PC-3 (cell line): ENCODE results near the gene WDR11. TPM values are rescaled to one million over a fixed set of nuclear protein-coding genes. Genes with fewer than 3 reads are reported as not detected.

Source experiments
- ATAC-seq: fragments of 200-7000 bp; cut with Tn5 transposase; 2 replicates; pipeline ENCODE4 v1.9.1; 2020; ENCODE audit warnings: mild to moderate bottlenecking, moderate library complexity
- BruUV-seq: library from RNA; stranded (reverse); fragments of 400-500 nt; replicated peaks from 2 replicates; lab custom pipeline; 2021; lab: Mats Ljungman, UMichigan
- CTCF ChIA-PET: fragments of 300-600 bp; sonication (Branson Sonifier 250); formaldehyde crosslinking; loops from one replicate; lab custom pipeline; 2022; ENCODE audit warnings: antibody characterized with exemption; lab: Charles Lee
- POLR2A ChIA-PET: fragments of 300-600 bp; sonication (Branson Sonifier 250); formaldehyde crosslinking; loops from one replicate; lab custom pipeline; 2022; ENCODE audit warnings: antibody characterized with exemption; ENCODE audit not compliant: unreplicated experiment; lab: Charles Lee
- DNase-seq: peaks from one replicate; pipeline ENCODE4 v3.0.0-alpha.2; 2015
- H2AFZ ChIP-seq: fragments of 300-600 bp; sonication (generic); 2 replicates; pipeline ENCODE4 v1.6.0; 2016; ENCODE audit warnings: antibody characterized with exemption, low read length
- H3F3A ChIP-seq: fragments of 300-600 bp; sonication (generic); one replicate; pipeline ENCODE4 v1.6.0; 2017; ENCODE audit warnings: antibody characterized with exemption, low read length, control low read depth, mild to moderate bottlenecking; ENCODE audit not compliant: unreplicated experiment
- H3K27ac ChIP-seq: fragments of 300-600 bp; sonication (generic); 2 replicates; pipeline ENCODE4 v1.5.1; 2016; ENCODE audit warnings: mild to moderate bottlenecking, low read length
- H3K27me3 ChIP-seq: fragments of 300-600 bp; sonication (generic); 2 replicates; pipeline ENCODE4 v1.6.1; 2016; ENCODE audit warnings: low read length, mixed read lengths
- H3K36me3 ChIP-seq: fragments of 300-600 bp; sonication (generic); 2 replicates; pipeline ENCODE4 v1.6.1; 2016; ENCODE audit warnings: low read depth, mixed run types, low read length, mixed read lengths
- H3K4me1 ChIP-seq: fragments of 300-600 bp; sonication (generic); 2 replicates; pipeline ENCODE4 v1.5.1; 2016; ENCODE audit warnings: low read length; ENCODE audit not compliant: insufficient read depth
- H3K4me2 ChIP-seq: fragments of 300-600 bp; sonication (generic); 2 replicates; pipeline ENCODE4 v1.6.0; 2016; ENCODE audit warnings: low read length
- H3K4me3 ChIP-seq: fragments of 300-600 bp; sonication (generic); 2 replicates; pipeline ENCODE4 v1.5.1; 2016; ENCODE audit warnings: mild to moderate bottlenecking, low read length, mixed read lengths
- H3K79me2 ChIP-seq: fragments of 300-600 bp; sonication (generic); 2 replicates; pipeline ENCODE4 v1.6.1; 2017; ENCODE audit warnings: low read length, mixed read lengths
- H3K9ac ChIP-seq: fragments of 300-600 bp; sonication (generic); 2 replicates; pipeline ENCODE4 v1.6.0; 2016; ENCODE audit warnings: mild to moderate bottlenecking, low read length
- H3K9me2 ChIP-seq: fragments of 300-600 bp; sonication (generic); replicated peaks from 2 replicates; pipeline ENCODE4 v1.6.1; 2016; ENCODE audit warnings: mixed run types, low read length, mixed read lengths
- H3K9me3 ChIP-seq: fragments of 300-600 bp; sonication (generic); 2 replicates; pipeline ENCODE4 v1.6.1; 2016; ENCODE audit warnings: low read length, mixed read lengths
- H4K20me1 ChIP-seq: fragments of 300-600 bp; sonication (generic); 2 replicates; pipeline ENCODE4 v1.6.1; 2016; ENCODE audit warnings: low read length, mixed read lengths
- EZH2 ChIP-seq: fragments of 300-600 bp; sonication (generic); IDR thresholded peaks from one replicate; pipeline ENCODE4 v1.6.1; 2017; ENCODE audit warnings: antibody characterized with exemption, mild to moderate bottlenecking, low read length; ENCODE audit not compliant: unreplicated experiment
- EZH2phosphoT487 ChIP-seq: fragments of 300-600 bp; sonication (generic); IDR thresholded peaks from 2 replicates; pipeline ENCODE4 v1.6.1; 2018; ENCODE audit warnings: mild to moderate bottlenecking, antibody characterized with exemption, low read length, borderline replicate concordance
- intact Hi-C: fragments of 100-400 bp; cut with micrococcal nuclease; formaldehyde crosslinking; loops from 2 replicates; pipeline ENCODE4 v1.9.0; 2023
- total RNA-seq: library from RNA; depleted of rRNA; stranded (reverse); fragments of >200 nt; gene quantifications from 2 replicates; pipeline ENCODE4 v1.2.3, GENCODE V29; 2014
- TF ChIP-seq, protein P1 (sequence below): fragments of 300-600 bp; sonication (generic); conservative IDR thresholded peaks from 2 replicates; pipeline ENCODE4 v1.5.1; 2017; ENCODE audit warnings: antibody characterized with exemption, low read depth, mild to moderate bottlenecking, low read length

Gene WDR11
- total RNA-seq, 1 experiment from 2014 or later: 37.5 TPM

DNA sequence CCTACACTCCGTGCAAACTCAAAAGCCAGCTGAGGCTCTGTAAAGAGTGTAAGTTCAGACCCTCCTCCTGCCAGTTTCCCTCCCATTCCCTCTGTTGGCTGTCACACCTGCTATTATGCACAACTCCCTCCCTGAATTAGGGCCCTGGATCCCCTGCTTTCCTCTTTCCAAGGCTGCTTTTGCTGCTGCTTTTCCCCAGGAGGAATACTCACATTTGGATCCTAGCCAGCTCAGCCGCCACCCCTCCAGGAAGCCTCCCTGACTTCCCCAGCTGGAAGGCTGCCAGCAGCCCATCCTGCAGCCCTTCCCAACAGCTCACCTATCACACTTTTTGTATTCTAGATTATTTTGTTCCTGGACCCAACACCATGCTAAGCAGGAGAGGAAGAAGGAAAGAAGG, 40.9 kb upstream of the WDR11 start:
- TF ChIP-seq, protein P1, sequence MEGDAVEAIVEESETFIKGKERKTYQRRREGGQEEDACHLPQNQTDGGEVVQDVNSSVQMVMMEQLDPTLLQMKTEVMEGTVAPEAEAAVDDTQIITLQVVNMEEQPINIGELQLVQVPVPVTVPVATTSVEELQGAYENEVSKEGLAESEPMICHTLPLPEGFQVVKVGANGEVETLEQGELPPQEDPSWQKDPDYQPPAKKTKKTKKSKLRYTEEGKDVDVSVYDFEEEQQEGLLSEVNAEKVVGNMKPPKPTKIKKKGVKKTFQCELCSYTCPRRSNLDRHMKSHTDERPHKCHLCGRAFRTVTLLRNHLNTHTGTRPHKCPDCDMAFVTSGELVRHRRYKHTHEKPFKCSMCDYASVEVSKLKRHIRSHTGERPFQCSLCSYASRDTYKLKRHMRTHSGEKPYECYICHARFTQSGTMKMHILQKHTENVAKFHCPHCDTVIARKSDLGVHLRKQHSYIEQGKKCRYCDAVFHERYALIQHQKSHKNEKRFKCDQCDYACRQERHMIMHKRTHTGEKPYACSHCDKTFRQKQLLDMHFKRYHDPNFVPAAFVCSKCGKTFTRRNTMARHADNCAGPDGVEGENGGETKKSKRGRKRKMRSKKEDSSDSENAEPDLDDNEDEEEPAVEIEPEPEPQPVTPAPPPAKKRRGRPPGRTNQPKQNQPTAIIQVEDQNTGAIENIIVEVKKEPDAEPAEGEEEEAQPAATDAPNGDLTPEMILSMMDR: no peak
- no peak for TF ChIP-seq EZH2phosphoT487
- TF ChIP-seq EZH2: no peak
- CTCF ChIA-PET: no interaction called here
- intact Hi-C loops: no loop called here
- no TSS peak for BruUV-seq
- Histone ChIP-seq H3K4me2 (no peak overlapping the region), H3K27me3 (no peaks in the 10 kb centered on the region), H3K36me3 (no peaks in the 10 kb centered on the region), H2AFZ (no peak overlapping the region), H3K4me1 (no peaks in the 10 kb centered on the region), H3K9me2 (no peaks in the 10 kb centered on the region), H3F3A (no peaks in the 10 kb centered on the region), H3K79me2 (no peaks in the 10 kb centered on the region), H3K27ac (no peak overlapping the region), H3K9ac (no peak overlapping the region), H4K20me1 (no peaks in the 10 kb centered on the region), H3K4me3 (no peak overlapping the region), H3K9me3 (no peaks in the 10 kb centered on the region)
- peak; percentile 2 for DNase-seq
- no peak for ATAC-seq
- POLR2A ChIA-PET: no interaction called here

DNA sequence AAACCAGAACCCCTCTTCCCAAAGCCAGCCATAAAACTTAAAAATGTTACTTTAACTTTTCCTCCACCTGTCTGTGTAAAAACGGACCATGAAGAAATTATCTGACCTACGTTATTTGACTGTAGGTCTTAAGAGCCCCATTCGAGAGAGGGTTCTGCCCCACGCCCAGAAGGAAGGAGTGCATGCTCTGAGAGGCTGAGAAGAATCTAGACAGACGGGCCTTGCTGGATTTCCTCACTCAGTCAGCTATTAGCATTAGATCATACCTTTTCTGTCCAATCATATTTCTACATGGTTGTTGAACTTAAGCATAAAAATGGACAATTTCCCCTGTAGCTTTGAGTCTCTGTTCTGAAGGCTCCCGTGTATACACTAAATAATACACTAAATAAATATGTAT, 38.1 kb upstream of the WDR11 start:
- no peaks in the 10 kb centered on the region for H3K27me3 ChIP-seq
- no peaks in the 10 kb centered on the region for H3F3A ChIP-seq
- CTCF ChIA-PET: no interaction called here
- H3K9me2 ChIP-seq: no peaks in the 10 kb centered on the region
- no peak for TF ChIP-seq EZH2phosphoT487
- no peak for TF ChIP-seq EZH2
- TF ChIP-seq, protein P1: no peak
- H3K27ac ChIP-seq: no peak overlapping the region
- no peaks in the 10 kb centered on the region for H3K9me3 ChIP-seq
- H3K36me3 ChIP-seq: no peaks in the 10 kb centered on the region
- ATAC-seq (no peak), DNase-seq (no peak)
- intact Hi-C loops: no loop called here
- H3K9ac ChIP-seq: no peak overlapping the region
- no TSS peak for BruUV-seq
- no peak overlapping the region for H3K4me3 ChIP-seq
- H3K4me2 ChIP-seq: no peak overlapping the region
- POLR2A ChIA-PET: no interaction called here
- no peaks in the 10 kb centered on the region for H3K4me1 ChIP-seq
- no peaks in the 10 kb centered on the region for H4K20me1 ChIP-seq
- no peak overlapping the region for H2AFZ ChIP-seq
- no peaks in the 10 kb centered on the region for H3K79me2 ChIP-seq

DNA sequence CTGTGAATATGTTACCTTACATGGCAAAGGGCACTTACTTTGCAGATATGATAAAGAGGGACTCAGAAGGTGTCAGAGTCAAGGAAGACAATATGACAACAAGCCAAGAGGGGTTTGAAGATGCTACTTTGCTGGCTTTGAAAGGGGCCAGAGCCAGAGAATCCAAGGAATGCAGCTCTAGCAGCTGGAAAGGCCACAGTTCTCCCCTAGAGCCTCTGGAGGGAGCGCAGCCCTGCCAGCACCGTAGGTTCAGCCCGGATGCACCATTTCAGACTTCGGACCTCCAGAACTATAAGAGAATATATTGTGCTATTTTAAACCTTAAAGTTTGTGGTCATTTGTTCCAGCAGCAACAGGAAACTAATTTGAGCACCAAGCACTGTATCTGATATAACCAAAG, 32.9 kb upstream of the WDR11 start:
- Histone ChIP-seq H3F3A (no peaks in the 10 kb centered on the region), H4K20me1 (no peaks in the 10 kb centered on the region), H3K4me1 (no peaks in the 10 kb centered on the region), H3K9ac (no peak overlapping the region), H3K27ac (no peak overlapping the region), H3K27me3 (no peaks in the 10 kb centered on the region), H3K4me2 (no peak overlapping the region), H3K9me2 (no peaks in the 10 kb centered on the region), H2AFZ (no peak overlapping the region), H3K36me3 (no peaks in the 10 kb centered on the region), H3K79me2 (no peaks in the 10 kb centered on the region), H3K4me3 (no peak overlapping the region), H3K9me3 (no peaks in the 10 kb centered on the region)
- POLR2A ChIA-PET: no interaction called here
- TF ChIP-seq EZH2 (no peak), EZH2phosphoT487 (no peak)
- TF ChIP-seq, protein P1: no peak
- ATAC-seq (no peak), DNase-seq (no peak)
- BruUV-seq: no TSS peak
- CTCF ChIA-PET: interaction anchor here (0.7 kb wide), 1 partner anchor 10 kb away, joined by 3 read pairs; no protein-coding TSS in a partner anchor
- intact Hi-C loops: no loop called here
